D721Med (cell line): ENCODE results near the gene IRAK2.

ENCODE experiments used
- DNase-seq: peaks from one replicate; pipeline ENCODE4 v3.0.0; 2011; ENCODE audit warnings: low spot score; ENCODE audit not compliant: insufficient read length
- FAIRE-seq: peaks from 2 replicates; lab custom pipeline; 2011; peaks lifted over from hg19 to GRCh38; lab: Jason Lieb, UNC
- TF ChIP-seq, protein P1 (sequence below): IDR thresholded peaks from 2 replicates; pipeline ENCODE4 v1.5.1; 2012; ENCODE audit warnings: mild to moderate bottlenecking, control low read depth; ENCODE audit not compliant: insufficient read depth; ENCODE audit errors: missing control alignments

IRAK2 gene

DNA sequence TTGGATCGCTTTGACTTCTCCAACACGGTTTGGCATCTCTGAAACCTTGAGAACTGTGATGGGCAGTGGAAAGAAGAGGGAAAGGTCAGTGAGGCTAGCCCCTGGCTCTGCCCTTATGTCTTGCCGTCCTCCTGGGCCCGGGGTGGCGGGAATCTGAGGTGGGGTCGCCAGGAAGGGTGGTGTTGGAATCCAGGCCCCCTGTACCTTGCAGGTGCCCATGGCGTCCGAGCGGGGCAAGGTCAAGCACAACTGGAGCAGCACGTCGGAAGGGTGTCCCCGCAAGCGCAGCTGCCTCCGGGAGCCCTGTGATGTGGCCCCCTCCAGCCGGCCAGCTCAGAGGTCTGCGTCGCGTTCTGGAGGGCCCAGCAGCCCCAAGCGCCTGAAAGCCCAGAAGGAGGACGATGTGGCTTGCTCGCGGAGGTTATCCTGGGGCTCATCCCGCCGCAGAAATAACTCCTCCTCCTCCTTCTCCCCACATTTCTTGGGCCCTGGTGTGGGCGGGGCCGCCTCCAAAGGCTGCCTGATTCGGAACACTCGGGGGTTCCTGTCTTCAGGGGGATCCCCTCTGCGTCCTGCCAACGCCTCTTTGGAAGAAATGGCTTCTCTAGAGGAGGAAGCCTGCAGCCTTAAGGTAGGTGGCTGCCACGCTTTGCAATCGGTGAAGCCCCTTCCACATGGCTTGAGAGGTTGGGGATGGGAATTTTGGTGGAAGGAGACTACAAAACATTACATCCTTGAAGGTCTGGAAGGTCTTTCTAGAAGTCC, 84.4 kb downstream of the IRAK2 start:
- FAIRE-seq (no peak), DNase-seq (no peak)
- TF ChIP-seq, protein P1, sequence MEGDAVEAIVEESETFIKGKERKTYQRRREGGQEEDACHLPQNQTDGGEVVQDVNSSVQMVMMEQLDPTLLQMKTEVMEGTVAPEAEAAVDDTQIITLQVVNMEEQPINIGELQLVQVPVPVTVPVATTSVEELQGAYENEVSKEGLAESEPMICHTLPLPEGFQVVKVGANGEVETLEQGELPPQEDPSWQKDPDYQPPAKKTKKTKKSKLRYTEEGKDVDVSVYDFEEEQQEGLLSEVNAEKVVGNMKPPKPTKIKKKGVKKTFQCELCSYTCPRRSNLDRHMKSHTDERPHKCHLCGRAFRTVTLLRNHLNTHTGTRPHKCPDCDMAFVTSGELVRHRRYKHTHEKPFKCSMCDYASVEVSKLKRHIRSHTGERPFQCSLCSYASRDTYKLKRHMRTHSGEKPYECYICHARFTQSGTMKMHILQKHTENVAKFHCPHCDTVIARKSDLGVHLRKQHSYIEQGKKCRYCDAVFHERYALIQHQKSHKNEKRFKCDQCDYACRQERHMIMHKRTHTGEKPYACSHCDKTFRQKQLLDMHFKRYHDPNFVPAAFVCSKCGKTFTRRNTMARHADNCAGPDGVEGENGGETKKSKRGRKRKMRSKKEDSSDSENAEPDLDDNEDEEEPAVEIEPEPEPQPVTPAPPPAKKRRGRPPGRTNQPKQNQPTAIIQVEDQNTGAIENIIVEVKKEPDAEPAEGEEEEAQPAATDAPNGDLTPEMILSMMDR: no peak

DNA sequence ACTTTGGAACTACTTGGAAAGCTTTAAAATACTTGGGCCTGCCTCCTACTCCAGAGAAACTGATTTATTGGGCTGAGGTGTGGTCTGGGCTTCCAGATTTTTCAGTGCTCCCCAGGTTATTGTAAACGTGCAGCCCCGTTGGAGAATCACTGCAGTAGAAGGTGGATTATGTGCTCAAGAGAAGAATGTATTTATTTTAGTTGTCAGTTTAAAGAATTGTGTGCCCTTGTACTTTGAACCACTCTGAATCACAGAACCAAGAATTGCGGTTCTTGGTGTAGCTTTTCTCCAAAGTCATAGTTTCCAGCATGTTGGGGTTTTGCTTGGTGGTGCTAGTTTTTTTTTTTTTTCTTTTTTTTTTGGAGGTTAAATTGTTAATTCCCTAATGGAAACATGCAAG, 85.1 kb downstream of the IRAK2 start:
- no peak for DNase-seq
- TF ChIP-seq, protein P1: no peak
- no peak for FAIRE-seq

DNA sequence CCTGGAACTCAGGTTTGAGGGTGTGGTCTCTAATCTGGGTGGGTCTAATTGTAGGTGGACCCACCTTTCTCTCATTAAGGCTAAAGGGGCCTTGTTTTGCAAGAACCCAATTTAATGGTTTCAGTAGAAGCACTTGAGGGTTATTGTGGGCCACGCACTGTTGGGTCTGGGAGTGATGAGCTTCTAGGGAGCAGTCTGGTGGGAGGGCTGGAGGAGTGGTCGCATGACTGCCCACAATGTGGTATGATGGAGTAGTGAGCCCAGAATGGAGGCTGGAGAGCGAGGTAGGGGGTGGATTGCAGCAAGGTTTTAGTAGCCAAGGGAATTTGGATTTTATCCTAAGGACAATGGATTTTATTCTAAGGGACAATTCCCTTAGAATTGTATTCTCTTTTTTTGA, 86.3 kb downstream of the IRAK2 start:
- TF ChIP-seq, protein P1: no peak
- no peak for DNase-seq
- FAIRE-seq: no peak

DNA sequence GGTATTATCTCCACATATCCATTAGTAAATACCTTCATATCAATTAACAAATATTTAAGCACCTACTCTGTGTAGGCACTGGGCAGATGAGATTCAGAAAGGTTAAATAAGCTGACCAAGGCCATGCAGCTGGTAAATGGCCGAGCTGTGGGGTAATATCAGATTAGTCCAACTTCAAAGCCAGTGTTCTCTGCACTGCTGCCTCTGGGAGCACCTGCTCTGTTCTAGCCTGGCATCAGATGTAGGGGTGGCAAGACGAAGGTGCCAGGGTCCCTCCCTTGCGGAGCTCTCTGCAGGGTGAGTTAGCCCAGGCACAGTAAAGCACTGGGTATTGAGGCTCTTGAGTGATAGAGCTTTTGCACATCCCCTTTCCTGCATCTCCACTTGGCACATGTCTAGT, 89.0 kb downstream of the IRAK2 start:
- TF ChIP-seq, protein P1: no peak
- no peak for DNase-seq
- no peak for FAIRE-seq

DNA sequence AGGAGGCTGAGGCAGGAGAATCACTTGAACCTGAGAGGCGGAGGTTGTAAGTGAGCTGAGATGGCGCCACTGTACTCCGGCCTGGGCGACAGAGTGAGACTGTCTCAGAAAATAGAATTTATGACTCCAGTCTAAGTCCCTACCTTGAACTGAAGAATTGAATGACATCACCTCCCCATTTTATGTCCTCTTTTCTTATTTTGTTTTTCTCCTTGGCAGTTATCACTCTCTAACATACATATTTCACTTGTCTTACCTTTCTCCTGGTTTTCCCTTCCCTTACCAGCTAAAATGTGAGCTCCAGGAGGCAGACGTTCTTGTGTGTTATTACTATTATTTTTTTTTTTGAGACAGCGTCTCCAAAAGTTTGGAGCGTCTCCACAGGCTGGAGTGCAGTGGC, 91.1 kb downstream of the IRAK2 start:
- TF ChIP-seq, protein P1: no peak
- DNase-seq (no peak), FAIRE-seq (no peak)

DNA sequence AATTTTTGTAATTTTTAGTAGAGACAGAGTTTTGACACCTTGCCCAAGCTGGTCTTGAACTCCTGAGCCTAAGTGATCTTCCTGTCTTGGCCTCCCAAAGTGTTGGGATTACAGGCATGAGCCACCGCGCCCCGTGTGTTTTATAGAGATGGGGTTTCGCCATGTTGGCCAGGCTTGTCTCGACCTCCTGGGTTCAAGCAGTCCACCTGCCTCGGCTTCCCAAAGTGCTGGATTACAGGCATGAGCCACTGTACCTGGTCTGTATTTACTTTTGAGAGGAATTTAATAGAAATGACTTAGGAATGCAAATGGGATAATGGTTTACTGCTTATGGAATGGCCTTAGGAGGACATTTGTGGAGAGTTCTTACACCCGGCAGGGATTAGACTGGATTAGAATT, 94.3 kb downstream of the IRAK2 start:
- TF ChIP-seq, protein P1: no peak
- no peak for FAIRE-seq
- no peak for DNase-seq

DNA sequence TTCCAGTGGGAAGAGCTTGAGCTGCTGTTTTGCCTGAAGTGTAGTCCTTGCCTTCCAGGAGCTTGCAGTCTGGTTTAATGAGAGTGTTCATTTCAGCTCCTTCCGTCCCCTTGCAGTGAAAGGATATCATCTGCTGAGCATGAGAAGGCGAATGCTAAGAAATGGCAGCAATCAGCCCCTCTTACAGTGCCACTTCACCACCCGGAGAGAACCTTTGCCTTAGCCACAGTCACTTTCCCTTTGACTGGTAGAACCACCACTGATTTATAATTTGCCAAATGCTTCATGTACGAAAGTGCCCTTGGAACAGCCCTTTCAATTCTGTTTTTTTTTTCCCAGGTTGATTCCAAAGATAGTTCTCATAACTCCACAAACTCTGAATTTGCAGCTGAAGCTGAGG, 95.1 kb downstream of the IRAK2 start:
- FAIRE-seq: no peak
- DNase-seq: no peak
- TF ChIP-seq, protein P1: no peak
